ENCODE data around the gene LGR4. TPM values are rescaled to one million over a fixed set of nuclear protein-coding genes. Genes with fewer than 3 reads are reported as not detected.

Gene LGR4
- total and polyA plus RNA-seq, 2 donors from 2014 or later, result 22.7 to 109 TPM

- no peak for FAIRE-seq
- intact Hi-C loops (cut with DNase I), result no loop called here
- no peak for TF ChIP-seq CTCF (IDR thresholded peaks at IDR 0.05; ENCODE audit: borderline replicate concordance, extremely low read depth, insufficient read depth)
- H3K9ac ChIP-seq (ENCODE audit: low read length in 3 of 3), result no peak overlapping the region
- H3K4me3 ChIP-seq (ENCODE audit: low read length in 3 of 3), result no peak overlapping the region
- H3K27me3 ChIP-seq (ENCODE audit: control insufficient read depth, insufficient read depth, low read length), result no peaks in the 10 kb centered on the region
- no peak for DNase-seq
- H3K9me3 ChIP-seq (ENCODE audit: control insufficient read depth in 2 of 3, insufficient read depth in 1 of 3, low read length in 3 of 3), result no peaks in the 10 kb centered on the region
- no peaks in the 10 kb centered on the region for H3K36me3 ChIP-seq (ENCODE audit: control insufficient read depth in 2 of 3, insufficient read depth in 3 of 3, low read length in 3 of 3)
- H3K4me1 ChIP-seq (ENCODE audit: control insufficient read depth in 2 of 3, insufficient read depth in 2 of 3, low read depth in 1 of 3, low read length in 3 of 3), result no peaks in the 10 kb centered on the region
- H3K27ac ChIP-seq (ENCODE audit: low read depth in 2 of 2, low read length in 2 of 2), result no peak overlapping the region
Measured at GRCh38 chr11:27403195-27403594, 69.4 kb downstream of the LGR4 start.

GRCh38 chr11:27402450-27402849 lies 70.1 kb downstream of the LGR4 start:
- Histone ChIP-seq H3K9me3 (ENCODE audit: control insufficient read depth in 2 of 3, insufficient read depth in 1 of 3, low read length in 3 of 3) (no peaks in the 10 kb centered on the region), H3K9ac (ENCODE audit: low read length in 3 of 3) (no peak overlapping the region), H3K27ac (ENCODE audit: low read depth in 2 of 2, low read length in 2 of 2) (no peak overlapping the region), H3K27me3 (ENCODE audit: control insufficient read depth, insufficient read depth, low read length) (no peaks in the 10 kb centered on the region), H3K4me3 (ENCODE audit: low read length in 3 of 3) (no peak overlapping the region), H3K4me1 (ENCODE audit: control insufficient read depth in 2 of 3, insufficient read depth in 2 of 3, low read depth in 1 of 3, low read length in 3 of 3) (peaks cover 0 to 7% (median 5%) of the 10 kb centered on the region in 3 donors), H3K36me3 (ENCODE audit: control insufficient read depth in 2 of 3, insufficient read depth in 3 of 3, low read length in 3 of 3) (no peaks in the 10 kb centered on the region)
- intact Hi-C loops (cut with DNase I), result no loop called here
- DNase-seq (no peak), FAIRE-seq (no peak)
- no peak for TF ChIP-seq CTCF (IDR thresholded peaks at IDR 0.05; ENCODE audit: borderline replicate concordance, extremely low read depth, insufficient read depth)

GRCh38 chr11:27401833-27402316 lies 70.7 kb downstream of the LGR4 start:
- Histone ChIP-seq H3K9me3 (ENCODE audit: control insufficient read depth in 2 of 3, insufficient read depth in 1 of 3, low read length in 3 of 3) (no peaks in the 10 kb centered on the region), H3K27me3 (ENCODE audit: control insufficient read depth, insufficient read depth, low read length) (no peaks in the 10 kb centered on the region), H3K4me3 (ENCODE audit: low read length in 3 of 3) (no peak overlapping the region), H3K9ac (ENCODE audit: low read length in 3 of 3) (no peak overlapping the region), H3K36me3 (ENCODE audit: control insufficient read depth in 2 of 3, insufficient read depth in 3 of 3, low read length in 3 of 3) (no peaks in the 10 kb centered on the region), H3K27ac (ENCODE audit: low read depth in 2 of 2, low read length in 2 of 2) (no peak overlapping the region), H3K4me1 (ENCODE audit: control insufficient read depth in 2 of 3, insufficient read depth in 2 of 3, low read depth in 1 of 3, low read length in 3 of 3) (peaks cover 4 to 13% (median 9%) of the 10 kb centered on the region in 3 donors)
- no peak for TF ChIP-seq CTCF (IDR thresholded peaks at IDR 0.05; ENCODE audit: borderline replicate concordance, extremely low read depth, insufficient read depth)
- intact Hi-C loops (cut with DNase I), result no loop called here
- FAIRE-seq, result no peak
- no peak for DNase-seq

GRCh38 chr11:27401280-27401832 lies 71.2 kb downstream of the LGR4 start:
- H3K4me1 ChIP-seq (ENCODE audit: control insufficient read depth in 2 of 3, insufficient read depth in 2 of 3, low read depth in 1 of 3, low read length in 3 of 3), result peaks cover 4 to 18% (median 10%) of the 10 kb centered on the region in 3 donors

More at GRCh38 chr11:27401280-27401832, 71.2 kb downstream of the LGR4 start:
- intact Hi-C loops (cut with DNase I), result no loop called here
- H3K36me3 ChIP-seq (ENCODE audit: control insufficient read depth in 2 of 3, insufficient read depth in 3 of 3, low read length in 3 of 3), result no peaks in the 10 kb centered on the region
- no peaks in the 10 kb centered on the region for H3K27me3 ChIP-seq (ENCODE audit: control insufficient read depth, insufficient read depth, low read length)
- no peaks in the 10 kb centered on the region for H3K9me3 ChIP-seq (ENCODE audit: control insufficient read depth in 2 of 3, insufficient read depth in 1 of 3, low read length in 3 of 3)
- H3K9ac ChIP-seq (ENCODE audit: low read length in 3 of 3), result no peak overlapping the region
- DNase-seq (no peak), FAIRE-seq (no peak)
- H3K27ac ChIP-seq (ENCODE audit: low read depth in 2 of 2, low read length in 2 of 2), result no peak overlapping the region
- no peak overlapping the region for H3K4me3 ChIP-seq (ENCODE audit: low read length in 3 of 3)
- no peak for TF ChIP-seq CTCF (IDR thresholded peaks at IDR 0.05; ENCODE audit: borderline replicate concordance, extremely low read depth, insufficient read depth)

All from kidney (tissue), 14 donors.